Mesendoderm (in vitro differentiated cells): ENCODE data around the gene KCNN1.

Source experiments
- DNase-seq: peaks from one replicate; pipeline ENCODE4 v3.0.0; 2013
- H2AK5ac ChIP-seq: 2 replicates; pipeline ENCODE4 v1.6.1; 2013; ENCODE audit warnings: low read length, inconsistent platforms
- H2BK120ac ChIP-seq: 2 replicates; pipeline ENCODE4 v1.6.1; 2013; ENCODE audit warnings: low read depth, mild to moderate bottlenecking, low read length, moderate library complexity, mixed read lengths
- H2BK15ac ChIP-seq: replicated peaks from 2 replicates; pipeline ENCODE4 v1.6.1; 2013; ENCODE audit warnings: low read depth, mild to moderate bottlenecking, moderate library complexity
- H2BK5ac ChIP-seq: 2 replicates; pipeline ENCODE4 v1.6.1; 2013; ENCODE audit warnings: low read length, inconsistent platforms
- H3K18ac ChIP-seq: 2 replicates; pipeline ENCODE4 v1.6.1; 2013; ENCODE audit warnings: mild to moderate bottlenecking, low read length, mixed read lengths
- H3K23ac ChIP-seq: one replicate; pipeline ENCODE4 v1.6.1; 2013; ENCODE audit warnings: low read length
- H3K27ac ChIP-seq: 2 replicates; pipeline ENCODE4 v1.5.1; 2013; ENCODE audit warnings: low read depth, mild to moderate bottlenecking, inconsistent platforms, low read length, moderate library complexity
- H3K27me3 ChIP-seq: 2 replicates; pipeline ENCODE4 v1.6.1; 2013; ENCODE audit warnings: low read length, control low read depth, mild to moderate bottlenecking, inconsistent platforms; ENCODE audit not compliant: insufficient read depth, poor library complexity
- H3K36me3 ChIP-seq: 2 replicates; pipeline ENCODE4 v1.6.1; 2013; ENCODE audit warnings: low read length, inconsistent platforms; ENCODE audit not compliant: control insufficient read depth, insufficient read depth
- H3K4ac ChIP-seq: one replicate; pipeline ENCODE4 v1.6.1; 2013; ENCODE audit warnings: low read depth, mild to moderate bottlenecking, low read length, moderate library complexity
- H3K4me1 ChIP-seq: 2 replicates; pipeline ENCODE4 v1.6.1; 2013; ENCODE audit warnings: low read depth, low read length, inconsistent platforms; ENCODE audit not compliant: control insufficient read depth
- H3K4me2 ChIP-seq: 2 replicates; pipeline ENCODE4 v1.6.1; 2013; ENCODE audit warnings: low read length
- H3K4me3 ChIP-seq: 2 replicates; pipeline ENCODE4 v1.5.1; 2013; ENCODE audit warnings: mild to moderate bottlenecking, low read length
- H3K56ac ChIP-seq: one replicate; pipeline ENCODE4 v1.6.1; 2013; ENCODE audit warnings: low read length
- H3K79me1 ChIP-seq: 2 replicates; pipeline ENCODE4 v1.6.1; 2013; ENCODE audit warnings: low read length, inconsistent platforms
- H3K79me2 ChIP-seq: 2 replicates; pipeline ENCODE4 v1.6.1; 2013; ENCODE audit warnings: mild to moderate bottlenecking, low read length; ENCODE audit not compliant: control insufficient read depth, insufficient read depth
- H3K9ac ChIP-seq: 2 replicates; pipeline ENCODE4 v1.6.1; 2013; ENCODE audit warnings: low read length, inconsistent platforms
- H4K5ac ChIP-seq: one replicate; pipeline ENCODE4 v1.6.1; 2013; ENCODE audit warnings: low read length
- H4K8ac ChIP-seq: one replicate; pipeline ENCODE4 v1.6.1; 2013; ENCODE audit warnings: low read depth, mild to moderate bottlenecking, control low read depth, low read length, moderate library complexity
- WGBS: extraction: QIAGEN DNeasy Blood & Tissue Kit; methylation state at CpG from one replicate; pipeline ENCODE4 v1.1.7; 2013; ENCODE audit warnings: low lambda C conversion rate, missing lambda C conversion rate; ENCODE audit not compliant: insufficient coverage; ENCODE audit errors: extremely low coverage; 5-methylcytosine and 5-hydroxymethylcytosine counted together

KCNN1 gene

DNA sequence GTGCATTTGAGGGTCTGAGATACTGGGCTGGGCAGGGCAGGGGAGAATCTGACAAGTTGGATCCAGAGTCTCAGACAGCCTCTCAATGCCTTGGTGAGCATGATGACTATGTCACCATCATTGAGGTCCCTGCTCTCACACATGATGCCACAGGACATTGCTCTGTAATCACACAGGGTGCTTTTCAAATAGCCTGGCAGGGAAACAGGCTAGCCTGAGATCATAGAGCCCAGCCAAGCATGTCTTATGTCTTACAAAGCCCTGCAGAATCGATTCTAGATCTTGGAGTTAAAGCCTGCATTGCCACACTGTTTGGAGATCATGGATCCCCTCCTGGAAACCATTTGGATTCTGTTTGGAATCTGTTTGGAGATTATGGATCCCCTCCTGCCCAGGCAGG, 5.3 kb downstream of the KCNN1 start:
- no peaks in the 10 kb centered on the region for H3K79me1 ChIP-seq
- no peaks in the 10 kb centered on the region for H3K27me3 ChIP-seq
- no CpG with 5 or more reads among the region's 1 CpG for whole genome bisulfite sequencing
- H2AK5ac ChIP-seq, result no peak overlapping the region
- no peaks in the 10 kb centered on the region for H3K4me1 ChIP-seq
- no peak overlapping the region for H4K5ac ChIP-seq
- no peaks in the 10 kb centered on the region for H3K79me2 ChIP-seq
- H3K4me2 ChIP-seq, result no peak overlapping the region
- H2BK5ac ChIP-seq, result no peak overlapping the region
- no peak overlapping the region for H3K4me3 ChIP-seq
- no peak overlapping the region for H2BK120ac ChIP-seq
- no peak overlapping the region for H3K4ac ChIP-seq
- no peak overlapping the region for H2BK15ac ChIP-seq
- H3K23ac ChIP-seq, result no peak overlapping the region
- H3K27ac ChIP-seq, result no peak overlapping the region
- no peak overlapping the region for H3K9ac ChIP-seq
- no peak overlapping the region for H3K56ac ChIP-seq
- no peak overlapping the region for H4K8ac ChIP-seq
- DNase-seq, result no peak
- H3K36me3 ChIP-seq, result no peaks in the 10 kb centered on the region
- no peak overlapping the region for H3K18ac ChIP-seq

- H3K79me1 ChIP-seq, result no peaks in the 10 kb centered on the region
- no peak overlapping the region for H3K4me3 ChIP-seq
- H3K27me3 ChIP-seq, result no peaks in the 10 kb centered on the region
- no peak overlapping the region for H3K27ac ChIP-seq
- no peak overlapping the region for H3K23ac ChIP-seq
- no peak overlapping the region for H3K56ac ChIP-seq
- H2BK15ac ChIP-seq, result no peak overlapping the region
- DNase-seq, result no peak
- no peak overlapping the region for H3K18ac ChIP-seq
- no peak overlapping the region for H4K8ac ChIP-seq
- no peaks in the 10 kb centered on the region for H3K4me1 ChIP-seq
- H3K9ac ChIP-seq, result no peak overlapping the region
- H3K4ac ChIP-seq, result no peak overlapping the region
- no peak overlapping the region for H4K5ac ChIP-seq
- no peak overlapping the region for H2BK5ac ChIP-seq
- no peaks in the 10 kb centered on the region for H3K79me2 ChIP-seq
- H3K4me2 ChIP-seq, result no peak overlapping the region
- H3K36me3 ChIP-seq, result no peaks in the 10 kb centered on the region
- H2BK120ac ChIP-seq, result no peak overlapping the region
- H2AK5ac ChIP-seq, result no peak overlapping the region
- WGBS, result no CpG with 5 or more reads among the region's 23 CpGs
These were observed 6.9 kb downstream of the KCNN1 start for GRCh38 chr19:17973759-17974158.

GRCh38 chr19:17974551-17974950, 7.6 kb downstream of the KCNN1 start:
- Histone ChIP-seq H3K4me2 (no peak overlapping the region), H3K4me1 (no peaks in the 10 kb centered on the region), H2BK120ac (no peak overlapping the region), H2BK5ac (no peak overlapping the region), H2BK15ac (no peak overlapping the region), H3K56ac (no peak overlapping the region), H3K27me3 (no peaks in the 10 kb centered on the region), H3K23ac (no peak overlapping the region), H3K4me3 (no peak overlapping the region), H3K79me2 (no peaks in the 10 kb centered on the region), H4K5ac (no peak overlapping the region), H3K27ac (no peak overlapping the region), H3K4ac (no peak overlapping the region), H3K79me1 (no peaks in the 10 kb centered on the region), H3K36me3 (no peaks in the 10 kb centered on the region), H4K8ac (no peak overlapping the region), H2AK5ac (no peak overlapping the region), H3K18ac (no peak overlapping the region), H3K9ac (no peak overlapping the region)
- no peak for DNase-seq
- no CpG with 5 or more reads among the region's 6 CpGs for WGBS

DNA sequence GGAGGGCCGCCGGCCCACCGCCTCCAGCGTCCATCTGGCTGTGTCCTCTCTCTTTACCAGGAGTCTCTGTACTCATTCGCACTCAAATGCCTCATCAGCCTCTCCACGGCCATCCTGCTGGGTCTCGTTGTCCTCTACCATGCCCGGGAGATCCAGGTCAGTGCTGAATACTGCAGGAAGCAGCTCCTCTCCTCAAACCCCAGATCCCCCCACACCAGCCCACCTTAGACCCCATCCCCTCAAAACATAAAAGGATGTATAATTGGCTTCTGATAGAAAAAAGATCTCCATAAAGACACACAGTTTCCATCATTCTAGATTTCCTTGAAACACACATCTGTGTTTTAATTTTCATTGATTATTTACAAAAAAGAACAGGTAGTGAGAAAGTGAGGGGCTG, 8.1 kb downstream of the KCNN1 start:
- Histone ChIP-seq H2BK15ac (no peak overlapping the region), H3K9ac (no peak overlapping the region), H3K23ac (no peak overlapping the region), H3K4me1 (no peaks in the 10 kb centered on the region), H3K18ac (no peak overlapping the region), H3K27me3 (no peaks in the 10 kb centered on the region), H3K4me3 (no peak overlapping the region), H3K79me1 (no peaks in the 10 kb centered on the region), H3K4me2 (no peak overlapping the region), H3K79me2 (no peaks in the 10 kb centered on the region), H4K8ac (no peak overlapping the region), H3K27ac (no peak overlapping the region), H2AK5ac (no peak overlapping the region), H4K5ac (no peak overlapping the region), H3K4ac (no peak overlapping the region), H3K36me3 (no peaks in the 10 kb centered on the region), H2BK5ac (no peak overlapping the region), H3K56ac (no peak overlapping the region), H2BK120ac (no peak overlapping the region)
- no CpG with 5 or more reads among the region's 8 CpGs for WGBS
- DNase-seq, result no peak

DNA sequence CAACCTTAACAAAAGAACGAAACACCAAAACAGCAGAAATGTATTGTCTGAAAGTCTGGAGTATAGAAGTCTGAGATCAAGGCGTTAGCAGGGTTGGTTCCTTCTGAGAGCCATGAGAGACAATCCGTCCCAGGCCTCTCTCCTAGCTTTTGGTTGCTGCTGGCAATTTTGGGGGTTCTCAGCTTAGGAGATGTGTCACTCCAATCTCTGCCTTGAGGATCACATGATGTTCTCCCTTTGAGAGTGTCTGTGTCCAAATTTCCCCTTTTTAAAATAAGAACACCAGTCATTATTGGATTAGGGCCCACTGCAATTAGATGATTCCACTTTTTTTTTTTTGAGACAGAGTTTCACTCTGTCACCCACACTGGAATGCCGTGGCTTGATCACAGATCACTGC, 10.1 kb downstream of the KCNN1 start:
- H2BK15ac ChIP-seq, result no peak overlapping the region
- no peak overlapping the region for H3K9ac ChIP-seq
- H3K4me1 ChIP-seq, result no peaks in the 10 kb centered on the region
- H2AK5ac ChIP-seq, result no peak overlapping the region
- H3K27ac ChIP-seq, result no peak overlapping the region
- H3K27me3 ChIP-seq, result no peaks in the 10 kb centered on the region
- DNase-seq, result no peak
- H3K23ac ChIP-seq, result no peak overlapping the region
- whole genome bisulfite sequencing, result no CpG with 5 or more reads among the region's 4 CpGs
- H3K4me2 ChIP-seq, result no peak overlapping the region
- no peaks in the 10 kb centered on the region for H3K79me1 ChIP-seq
- no peak overlapping the region for H2BK5ac ChIP-seq
- no peaks in the 10 kb centered on the region for H3K79me2 ChIP-seq
- H3K4me3 ChIP-seq, result no peak overlapping the region
- no peak overlapping the region for H4K5ac ChIP-seq
- no peak overlapping the region for H3K18ac ChIP-seq
- no peak overlapping the region for H3K56ac ChIP-seq
- no peaks in the 10 kb centered on the region for H3K36me3 ChIP-seq
- no peak overlapping the region for H3K4ac ChIP-seq
- no peak overlapping the region for H4K8ac ChIP-seq
- H2BK120ac ChIP-seq, result no peak overlapping the region

DNA sequence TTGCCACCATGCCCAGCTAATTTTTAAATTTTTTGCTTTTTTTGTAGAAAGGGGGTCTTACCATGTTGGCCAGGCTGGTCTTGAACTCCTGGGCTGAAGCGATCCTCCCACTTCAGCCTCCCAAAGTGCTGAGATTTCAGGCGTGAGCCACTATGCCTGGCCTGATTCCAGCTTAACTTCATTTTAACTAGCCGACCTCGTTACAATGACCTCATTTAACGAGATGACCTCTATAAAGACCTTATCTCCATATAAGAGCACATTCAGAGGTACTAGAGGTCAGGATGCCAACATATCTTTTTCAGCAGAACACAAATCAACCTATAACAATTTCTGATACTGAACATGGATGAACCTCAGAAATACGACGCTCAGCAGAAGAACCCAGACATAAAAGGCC, 10.6 kb downstream of the KCNN1 start:
- no CpG with 5 or more reads among the region's 7 CpGs for WGBS
- no peak overlapping the region for H4K5ac ChIP-seq
- H2BK15ac ChIP-seq, result no peak overlapping the region
- no peaks in the 10 kb centered on the region for H3K79me1 ChIP-seq
- H3K18ac ChIP-seq, result no peak overlapping the region
- H2AK5ac ChIP-seq, result no peak overlapping the region
- no peaks in the 10 kb centered on the region for H3K79me2 ChIP-seq
- H3K9ac ChIP-seq, result no peak overlapping the region
- H3K56ac ChIP-seq, result no peak overlapping the region
- no peak overlapping the region for H3K23ac ChIP-seq
- no peak overlapping the region for H3K4me3 ChIP-seq
- H3K27ac ChIP-seq, result no peak overlapping the region
- no peak overlapping the region for H4K8ac ChIP-seq
- no peak overlapping the region for H2BK5ac ChIP-seq
- no peaks in the 10 kb centered on the region for H3K4me1 ChIP-seq
- H2BK120ac ChIP-seq, result no peak overlapping the region
- DNase-seq, result no peak
- no peaks in the 10 kb centered on the region for H3K27me3 ChIP-seq
- no peak overlapping the region for H3K4me2 ChIP-seq
- H3K4ac ChIP-seq, result no peak overlapping the region
- H3K36me3 ChIP-seq, result no peaks in the 10 kb centered on the region
